ENCODE measurements around the gene APLP1.

GRCh38 chr19:35852029-35852780 is 16.2 kb upstream of the APLP1 start, which contains the start of gene NPHS1:
- TF ChIP-seq CTCF (IDR thresholded peaks at IDR 0.05) (no peak), POLR2AphosphoS5 (IDR thresholded peaks at IDR 0.05) (no peak), EP300 (IDR thresholded peaks at IDR 0.05) (no peak)

Measured in sigmoid colon (tissue), 4 donors.